Pulmonary artery endothelial cell (primary cell): ENCODE results near the gene LCE1B. TPM values are rescaled to one million over a fixed set of nuclear protein-coding genes. Genes with fewer than 3 reads are reported as not detected.

Experiments used
- DNase-seq: peaks from one replicate; pipeline ENCODE4 v3.0.0-alpha.2; 2011; ENCODE audit warnings: low read depth, low spot score
- total RNA-seq: library from RNA; depleted of rRNA; stranded (reverse); fragments of >200 nt; gene quantifications from 2 replicates; pipeline ENCODE4 v1.2.3, GENCODE V29; 2014

The LCE1B gene
- total RNA-seq, 1 donor from 2014 or later = not detected

GRCh38 chr1:152860129-152860528, 48.4 kb downstream of the LCE1B start:
- no peak for DNase-seq

GRCh38 chr1:152861374-152861773, 49.6 kb downstream of the LCE1B start:
- no peak for DNase-seq

Other genes with a start within 250 kb of the LCE1B start
- not detected in 2 replicates for gene LCE3E, start 245.2 kb upstream of the LCE1B start, total RNA-seq
- not detected in 2 replicates for gene LCE3D, start 231.5 kb upstream of the LCE1B start, total RNA-seq
- not detected in 2 replicates for gene LCE3C, start 211.7 kb upstream of the LCE1B start, total RNA-seq
- not detected in 2 replicates for gene LCE3B, start 198.2 kb upstream of the LCE1B start, total RNA-seq
- not detected in 2 replicates for gene LCE3A, start 188.9 kb upstream of the LCE1B start, total RNA-seq
- gene LCE2D, start 148.6 kb upstream of the LCE1B start, total RNA-seq = not detected in 2 replicates
- not detected in 2 replicates for gene LCE2C, start 136.7 kb upstream of the LCE1B start, total RNA-seq
- gene LCE2B, start 125.8 kb upstream of the LCE1B start, total RNA-seq = not detected in 2 replicates
- gene LCE2A, start 113.6 kb upstream of the LCE1B start, total RNA-seq = not detected in 2 replicates
- not detected in 2 replicates for gene LCE4A, start 103.8 kb upstream of the LCE1B start, total RNA-seq
- gene KPRP, start 53.9 kb upstream of the LCE1B start, total RNA-seq = not detected in 2 replicates
- gene LCE1F, start 36.8 kb upstream of the LCE1B start, total RNA-seq = not detected in 2 replicates
- gene LCE1E, start 25.7 kb upstream of the LCE1B start, total RNA-seq = not detected in 2 replicates
- gene LCE1D, start 15.2 kb upstream of the LCE1B start, total RNA-seq = not detected in 2 replicates
- not detected in 2 replicates for gene LCE1C, start 5.3 kb upstream of the LCE1B start, total RNA-seq
- gene LCE1A, start 15.5 kb downstream of the LCE1B start, total RNA-seq = not detected in 2 replicates
- gene LCE6A, start 30.9 kb downstream of the LCE1B start, total RNA-seq = not detected in 2 replicates
- gene LCE7A, start 48.0 kb downstream of the LCE1B start, total RNA-seq = not detected in 2 replicates
- not detected in 2 replicates for gene SMCP, start 66.4 kb downstream of the LCE1B start, total RNA-seq
- under 0.01 TPM in 1 of 2 replicates, not detected in the other for gene IVL, start 96.6 kb downstream of the LCE1B start, total RNA-seq
- gene SPRR5, start 135.2 kb downstream of the LCE1B start, total RNA-seq = not detected in 2 replicates
- not detected in 2 replicates for gene SPRR4, start 158.7 kb downstream of the LCE1B start, total RNA-seq
- gene SPRR1A, start 172.1 kb downstream of the LCE1B start, total RNA-seq = not detected in 2 replicates
- not detected in 2 replicates for gene SPRR3, start 189.8 kb downstream of the LCE1B start, total RNA-seq
- gene SPRR1B, start 219.2 kb downstream of the LCE1B start, total RNA-seq = not detected in 2 replicates
- not detected in 2 replicates for gene SPRR2D, start 229.1 kb downstream of the LCE1B start, total RNA-seq
- not detected in 2 replicates for gene SPRR2A, start 245.5 kb downstream of the LCE1B start, total RNA-seq